GM19099 (cell line): ENCODE measurements around the gene PPFIBP2.

Experiments
- POLR2A ChIP-seq: IDR thresholded peaks from 3 replicates; pipeline ENCODE4 v1.6.1; 2011; ENCODE audit warnings: low read depth; ENCODE audit not compliant: insufficient read length; ENCODE audit errors: extremely low read depth

Gene PPFIBP2

DNA sequence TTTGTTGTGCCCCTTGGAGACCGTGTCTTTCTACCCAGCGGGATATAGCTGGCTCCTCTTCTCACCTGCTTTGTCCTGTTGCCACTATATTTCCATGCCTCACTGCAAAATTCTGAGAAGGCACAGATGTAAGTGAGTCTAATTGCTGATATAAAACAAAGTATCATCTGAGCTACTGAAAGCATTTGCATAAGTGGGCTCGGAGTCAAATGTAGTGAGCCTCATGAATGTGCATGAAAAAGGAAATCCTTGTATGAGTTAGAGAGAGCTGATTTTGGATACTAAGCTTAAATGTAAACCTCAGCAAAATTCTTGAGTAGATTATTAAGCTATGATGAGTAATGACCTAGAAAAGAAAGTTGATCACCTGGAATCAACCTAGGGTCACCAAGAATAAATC, 178.6 kb downstream of the PPFIBP2 start:
- no peak for TF ChIP-seq POLR2A

DNA sequence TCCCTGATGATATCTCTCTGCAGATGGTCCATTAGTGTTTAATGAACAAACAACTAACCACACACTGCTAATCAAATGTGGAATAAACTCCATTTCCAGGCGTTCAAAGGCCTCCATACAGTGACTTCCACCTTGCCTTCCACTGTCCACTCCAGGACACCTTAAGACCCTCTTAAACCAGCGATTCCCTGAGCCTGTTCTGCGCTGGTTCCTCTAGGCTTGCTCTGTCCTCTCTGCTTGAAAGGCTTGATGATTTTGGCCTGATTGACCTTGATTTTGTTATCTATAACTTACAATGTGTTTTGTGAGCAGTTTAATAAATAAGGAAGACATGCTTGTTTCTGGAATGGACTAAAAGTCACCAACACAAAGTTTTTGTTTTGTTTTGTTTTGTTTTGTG, 180.4 kb downstream of the PPFIBP2 start:
- no peak for TF ChIP-seq POLR2A

DNA sequence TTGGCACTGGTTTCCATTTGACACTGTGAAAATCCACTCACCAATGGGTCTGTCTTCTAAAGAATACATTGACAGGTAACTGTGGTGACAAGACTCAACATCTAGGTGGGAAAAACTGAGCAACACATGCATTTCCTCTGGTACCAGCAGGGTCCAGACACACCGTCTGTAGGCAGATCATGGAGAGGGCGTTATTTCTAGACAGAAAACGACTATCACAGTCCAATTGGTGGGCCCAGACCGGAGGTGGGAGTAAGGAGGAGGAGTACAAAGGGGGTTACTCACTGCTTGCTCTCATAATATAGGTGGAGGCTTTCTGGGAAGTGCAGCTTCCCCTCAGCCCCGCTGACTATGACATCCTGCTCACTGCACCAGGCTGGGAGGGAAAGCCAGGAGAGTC, 182.6 kb downstream of the PPFIBP2 start:
- TF ChIP-seq POLR2A: no peak
